ENCODE data around the gene EPS8L2. TPM values are rescaled to one million over a fixed set of nuclear protein-coding genes. Genes with fewer than 3 reads are reported as not detected.

Gene EPS8L2
- total and polyA plus RNA-seq, 2 of the 8 experiments (the other 6 are each of a cell fraction or from before 2014, with no cell fraction given) = 38.5 to 57.0 TPM

GRCh38 chr11:695538-696248 lies 10.3 kb upstream of the EPS8L2 start, which contains the start of gene TMEM80 (continued):
- TF ChIP-seq BCL11A (IDR thresholded peaks at IDR 0.05; ENCODE audit: low read depth in 2 of 2, low read length in 2 of 2) (no peak), JUN (IDR thresholded peaks at IDR 0.05; ENCODE audit: low read depth, low read length) (no peak), CBX5 (IDR thresholded peaks at IDR 0.05; ENCODE audit: low read depth, low read length) (no peak), EZH2 (IDR thresholded peaks at IDR 0.05; ENCODE audit: low read depth, low read length, severe bottlenecking) (no peak), USF2 (IDR thresholded peaks at IDR 0.05; ENCODE audit: low read length) (no peak), HDAC6 (IDR thresholded peaks at IDR 0.05; ENCODE audit: low read depth, low read length) (no peak), SIRT6 (IDR thresholded peaks at IDR 0.05; ENCODE audit: low read length) (no peak), POLR2AphosphoS5 (IDR thresholded peaks at IDR 0.05; ENCODE audit: low read depth, low read length) (no peak; the same call in 1 of the 2 replicates), TAF7 (optimal IDR thresholded peaks at IDR 0.05; ENCODE audit: borderline replicate concordance, low read depth, low read length) (peak; percentile 68), YY1 (IDR thresholded peaks at IDR 0.05; ENCODE audit: low read depth, low read length) (peak; percentile 92), CEBPB (IDR thresholded peaks at IDR 0.05; ENCODE audit: low read depth, low read length) (no peak)

Measured in H1 (cell line).